ENCODE measurements around the gene CARS1.
A peak's percentile ranks its signal among the peaks of the same experiment; 100 is the strongest.

CARS1 gene

DNA sequence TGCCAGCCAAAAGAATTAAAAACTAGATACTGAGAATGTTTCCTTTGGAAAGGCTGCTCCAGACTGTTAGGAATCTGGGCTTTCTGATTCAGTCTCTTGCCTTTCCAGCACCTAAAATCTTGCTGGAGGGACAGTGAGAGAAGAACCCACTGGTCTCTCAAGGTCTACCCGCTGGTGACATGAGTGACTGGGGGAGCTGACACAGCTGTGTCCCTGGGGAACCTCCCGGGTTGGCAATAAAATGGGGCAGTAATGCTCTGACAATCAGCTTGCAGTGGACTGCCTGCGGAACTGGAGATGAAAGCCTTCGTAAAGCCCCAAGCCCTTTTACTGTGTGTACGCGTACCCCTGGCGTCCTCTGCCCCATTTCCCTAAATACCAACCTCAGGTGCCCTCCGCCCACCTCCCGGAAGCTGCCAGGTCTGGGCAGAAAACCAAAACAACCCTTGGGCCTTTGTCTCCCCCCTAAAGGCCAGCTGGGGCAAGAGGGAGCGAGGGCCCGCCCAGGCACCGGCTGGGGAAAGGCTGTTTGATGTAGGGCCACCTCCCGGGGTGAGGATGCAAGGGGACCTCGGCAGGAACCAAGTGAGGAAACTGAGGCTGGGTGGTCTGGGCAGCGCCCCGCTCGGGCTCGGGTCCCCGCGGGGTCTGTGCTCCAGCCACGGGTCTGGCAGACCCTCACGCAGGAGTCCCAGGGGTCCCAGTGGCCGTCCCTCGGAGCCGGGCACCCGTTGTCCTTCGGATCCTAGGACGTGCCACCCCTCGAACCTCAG lies 741 bp downstream of the CARS1 start:
- TF ChIP-seq, protein P1, sequence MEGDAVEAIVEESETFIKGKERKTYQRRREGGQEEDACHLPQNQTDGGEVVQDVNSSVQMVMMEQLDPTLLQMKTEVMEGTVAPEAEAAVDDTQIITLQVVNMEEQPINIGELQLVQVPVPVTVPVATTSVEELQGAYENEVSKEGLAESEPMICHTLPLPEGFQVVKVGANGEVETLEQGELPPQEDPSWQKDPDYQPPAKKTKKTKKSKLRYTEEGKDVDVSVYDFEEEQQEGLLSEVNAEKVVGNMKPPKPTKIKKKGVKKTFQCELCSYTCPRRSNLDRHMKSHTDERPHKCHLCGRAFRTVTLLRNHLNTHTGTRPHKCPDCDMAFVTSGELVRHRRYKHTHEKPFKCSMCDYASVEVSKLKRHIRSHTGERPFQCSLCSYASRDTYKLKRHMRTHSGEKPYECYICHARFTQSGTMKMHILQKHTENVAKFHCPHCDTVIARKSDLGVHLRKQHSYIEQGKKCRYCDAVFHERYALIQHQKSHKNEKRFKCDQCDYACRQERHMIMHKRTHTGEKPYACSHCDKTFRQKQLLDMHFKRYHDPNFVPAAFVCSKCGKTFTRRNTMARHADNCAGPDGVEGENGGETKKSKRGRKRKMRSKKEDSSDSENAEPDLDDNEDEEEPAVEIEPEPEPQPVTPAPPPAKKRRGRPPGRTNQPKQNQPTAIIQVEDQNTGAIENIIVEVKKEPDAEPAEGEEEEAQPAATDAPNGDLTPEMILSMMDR (IDR thresholded peaks at IDR 0.05; ENCODE audit: low read length, missing control alignments), result no peak
- H3K4me3 ChIP-seq (replicated peaks; ENCODE audit: low read depth, low read length), result peak overlapping the region; percentile 95
- no peak for DNase-seq (ENCODE audit: low read depth)

DNA sequence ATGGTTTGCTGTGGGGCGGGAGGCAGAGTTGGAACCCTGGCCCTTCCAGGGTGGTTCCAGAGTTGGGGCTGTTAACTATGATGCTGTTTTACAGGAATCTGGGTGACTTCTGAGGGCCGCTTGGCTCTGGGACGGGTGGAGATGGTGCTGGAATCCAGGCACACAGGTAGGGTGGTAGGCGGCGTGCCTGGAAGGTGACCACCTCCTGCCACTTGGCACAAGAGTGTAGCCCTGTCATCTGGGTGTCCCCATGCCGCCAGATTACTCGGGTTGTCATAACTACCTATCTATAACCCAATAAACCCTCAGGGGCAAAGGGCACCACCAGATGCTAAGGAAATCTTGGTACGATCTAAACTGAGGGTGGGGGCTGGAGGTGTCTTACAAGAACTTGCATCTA lies 1.3 kb downstream of the CARS1 start:
- no peak for DNase-seq (ENCODE audit: low read depth)
- TF ChIP-seq, protein P1 (IDR thresholded peaks at IDR 0.05; ENCODE audit: low read length, missing control alignments), result no peak
- peak overlapping the region; percentile 95 for H3K4me3 ChIP-seq (replicated peaks; ENCODE audit: low read depth, low read length)

DNA sequence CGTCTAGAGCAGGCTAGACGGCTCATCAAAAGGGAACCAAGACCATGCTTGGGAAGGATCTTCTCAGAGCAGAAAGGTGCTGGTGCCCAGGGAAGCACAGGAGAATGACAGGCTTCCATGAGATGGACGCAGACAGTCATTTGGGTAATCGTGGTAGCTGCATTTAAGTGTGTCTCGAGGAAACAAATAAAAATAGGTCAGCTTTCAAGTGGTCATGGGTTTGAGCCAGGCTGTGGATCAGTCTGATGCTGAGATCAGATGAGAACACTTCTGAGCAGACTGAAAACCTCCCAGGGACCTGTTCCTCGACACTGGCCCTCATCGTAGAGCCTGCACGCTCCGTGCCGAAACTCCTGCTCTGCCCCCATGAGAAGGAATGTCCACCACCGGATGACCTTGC lies 4.7 kb downstream of the CARS1 start:
- TF ChIP-seq, protein P1 (IDR thresholded peaks at IDR 0.05; ENCODE audit: low read length, missing control alignments), result no peak
- H3K4me3 ChIP-seq (replicated peaks; ENCODE audit: low read depth, low read length), result no peak overlapping the region
- no peak for DNase-seq (ENCODE audit: low read depth)

DNA sequence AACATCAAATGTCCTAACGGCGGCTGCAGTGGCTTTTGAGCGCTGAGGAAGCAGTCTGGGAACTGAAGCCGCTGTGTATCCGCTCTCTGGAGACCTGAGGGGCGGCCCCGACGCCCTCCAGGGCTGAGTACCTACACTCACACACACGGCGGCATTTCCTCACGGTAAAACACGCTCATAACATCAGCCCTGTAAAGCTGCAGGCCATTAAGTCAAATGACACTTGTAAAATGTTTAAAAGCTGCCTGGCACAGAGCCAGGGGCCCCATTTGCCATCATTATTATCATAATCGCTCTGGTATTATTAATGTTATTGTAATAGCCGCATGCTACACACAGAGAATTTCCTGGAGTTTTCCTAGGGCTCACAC lies 5.1 kb downstream of the CARS1 start:
- H3K4me3 ChIP-seq (replicated peaks; ENCODE audit: low read depth, low read length), result no peak overlapping the region
- DNase-seq (ENCODE audit: low read depth), result no peak
- TF ChIP-seq, protein P1 (IDR thresholded peaks at IDR 0.05; ENCODE audit: low read length, missing control alignments), result no peak

DNA sequence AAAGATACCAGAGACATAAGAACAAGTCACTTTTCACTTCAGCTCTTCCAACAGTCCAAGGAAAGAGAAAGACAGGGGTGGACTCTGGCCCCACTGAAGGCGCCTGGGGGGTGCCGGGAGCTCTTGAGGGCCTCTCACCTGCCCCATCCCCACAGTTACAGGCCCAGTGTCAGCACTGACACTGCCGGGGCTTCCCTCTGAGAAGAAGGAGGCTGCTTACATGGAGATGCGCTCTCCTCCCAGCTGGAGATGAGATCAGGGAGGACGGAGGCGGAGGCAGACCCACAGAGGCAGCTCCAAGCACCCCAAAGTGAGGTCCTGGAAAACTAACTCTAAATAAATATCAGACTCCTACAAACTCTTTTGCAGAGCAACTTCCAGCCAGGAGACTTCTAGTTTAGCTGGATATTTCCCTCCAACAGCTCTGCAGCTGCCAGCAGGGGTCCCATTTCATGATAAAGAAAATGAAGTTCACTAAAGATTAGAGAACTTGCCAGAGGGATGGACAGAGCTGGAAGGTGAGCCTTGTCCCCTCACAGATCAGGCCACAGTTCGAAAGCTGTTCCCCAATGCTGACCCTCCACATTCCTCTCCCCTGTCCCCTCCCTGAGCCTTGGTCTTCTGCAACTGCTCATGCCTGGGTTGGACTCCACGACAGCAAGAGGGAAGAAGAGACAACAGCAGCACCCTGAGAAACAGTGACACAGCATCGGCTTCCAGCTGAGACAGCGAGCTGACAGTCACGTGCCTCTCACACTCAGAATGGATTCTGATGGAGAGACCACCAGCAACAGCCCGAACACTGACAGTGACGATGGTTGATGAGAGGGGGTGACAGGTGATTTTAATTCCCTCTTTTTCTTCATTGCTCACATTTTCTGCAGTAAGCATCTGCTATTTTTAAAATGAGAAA lies 5.8 kb downstream of the CARS1 start:
- no peak for DNase-seq (ENCODE audit: low read depth)

DNA sequence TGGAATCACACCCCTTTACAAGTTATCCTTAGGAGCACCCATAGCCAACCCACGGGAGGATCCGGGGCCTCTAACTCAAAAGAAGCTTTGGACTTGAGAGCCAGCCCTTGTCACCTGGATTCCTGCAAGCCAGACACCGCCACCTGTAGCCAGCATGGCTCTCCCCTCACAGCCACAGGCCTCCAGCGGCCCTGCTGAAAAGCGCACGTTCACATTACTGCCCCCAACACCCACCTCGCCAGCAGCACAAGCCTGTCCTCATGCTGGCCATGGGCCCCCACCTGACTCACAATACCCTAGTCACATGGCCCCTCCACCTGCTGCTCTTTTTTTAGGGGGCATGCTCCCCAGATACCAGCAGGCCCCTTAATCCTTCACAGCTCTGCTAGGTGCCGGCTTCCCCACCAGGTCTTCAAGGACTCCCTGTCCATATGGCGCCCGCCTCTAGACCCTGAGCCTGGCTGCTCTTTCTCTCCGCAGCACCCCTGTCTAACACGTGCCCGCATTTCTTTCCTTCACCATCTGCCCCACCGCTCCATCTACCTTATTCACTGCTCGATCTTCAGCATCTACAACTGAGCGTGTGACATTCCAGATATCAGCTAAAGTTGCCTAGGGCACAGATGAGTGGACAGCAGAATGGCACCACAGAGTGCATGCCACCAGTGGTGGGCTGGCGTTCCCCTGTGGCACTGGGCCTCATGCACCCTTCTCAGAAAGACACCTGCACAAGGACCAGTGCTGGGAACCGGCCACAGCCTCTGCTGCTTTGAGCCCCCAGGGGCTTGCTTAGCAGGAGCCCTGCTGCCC lies 6.6 kb downstream of the CARS1 start:
- H3K4me3 ChIP-seq (replicated peaks; ENCODE audit: low read depth, low read length), result no peak overlapping the region

More for the DNA sequence above, 5.8 kb downstream of the CARS1 start:
- no peak overlapping the region for H3K4me3 ChIP-seq (replicated peaks; ENCODE audit: low read depth, low read length)
- TF ChIP-seq, protein P1 (IDR thresholded peaks at IDR 0.05; ENCODE audit: low read length, missing control alignments), result peak; percentile 6

More for the DNA sequence above, 6.6 kb downstream of the CARS1 start:
- no peak for DNase-seq (ENCODE audit: low read depth)
- TF ChIP-seq, protein P1 (IDR thresholded peaks at IDR 0.05; ENCODE audit: low read length, missing control alignments), result no peak
